Measurements from ENCODE around the gene FNDC3B. TPM values are rescaled to one million over a fixed set of nuclear protein-coding genes. Genes with fewer than 3 reads are reported as not detected.

The FNDC3B gene
- total and polyA plus RNA-seq, 2 donors (not counting 3 experiments of a cell fraction or from before 2014, with no cell fraction given), result 91.6 to 295 TPM

- no peak overlapping the region for H3K4me2 ChIP-seq (ENCODE audit: insufficient read depth, low read length)
- POLR2A ChIA-PET, result no interaction called here
- no peak overlapping the region for H2AFZ ChIP-seq (ENCODE audit: low read depth, low read length)
- peaks cover 21 to 37% of the 10 kb centered on the region in 2 experiments for H3K36me3 ChIP-seq (ENCODE audit: control insufficient read depth in 2 of 2, extremely low read depth in 1 of 2, insufficient read depth in 2 of 2, low read length in 2 of 2)
- H3K79me2 ChIP-seq (ENCODE audit: control insufficient read depth, insufficient read depth, low read length), result peaks cover 11% of the 10 kb centered on the region
- no peak for DNase-seq (ENCODE audit: low read depth, low spot score)
- dilution Hi-C loops (cut with MboI; ENCODE audit: extremely low pct_ligation_motif_present, low sequenced_read_pairs) (no loop called here), intact Hi-C loops (cut with micrococcal nuclease) (no loop called here)
- no peak for FAIRE-seq
- peaks cover 21% of the 10 kb centered on the region for H3K4me1 ChIP-seq (ENCODE audit: control insufficient read depth, extremely low read depth, insufficient read depth, low read length)
- H3K4me3 ChIP-seq (replicated peaks in 1 of 3; ENCODE audit: insufficient read depth in 1 of 3, low read depth in 1 of 3, low read length in 3 of 3), result no peak overlapping the region
- no peaks in the 10 kb centered on the region for H3K9me1 ChIP-seq (replicated peaks; ENCODE audit: control insufficient read depth, extremely low read depth, insufficient read depth, low read length)
- H3K27me3 ChIP-seq (ENCODE audit: control insufficient read depth in 2 of 2, insufficient read depth in 2 of 2, low read length in 2 of 2), result no peaks in the 10 kb centered on the region
- H3K9me3 ChIP-seq (replicated peaks; ENCODE audit: control insufficient read depth, insufficient read depth, low read length), result no peaks in the 10 kb centered on the region
- CTCF ChIA-PET, result interaction anchor here (0.9 kb wide), 1 partner anchor 16 kb away, joined by 3 read pairs; no protein-coding TSS in a partner anchor
- H3K27ac ChIP-seq (ENCODE audit: insufficient read depth, low read depth, low read length), result no peak overlapping the region
- H3K9ac ChIP-seq (replicated peaks; ENCODE audit: extremely low read depth, insufficient read depth, low read length), result no peak overlapping the region
- no peak for TF ChIP-seq JUN (IDR thresholded peaks at IDR 0.05; ENCODE audit: borderline replicate concordance, insufficient read depth, insufficient read length, low read depth)
- no peak for TF ChIP-seq POLR2AphosphoS5 (IDR thresholded peaks at IDR 0.05; ENCODE audit: insufficient read depth, low read depth, low read length)
- no peak for TF ChIP-seq POLR2A (IDR thresholded peaks at IDR 0.05; ENCODE audit: low read depth, low read length)
- TF ChIP-seq GATA2 (IDR thresholded peaks at IDR 0.05; ENCODE audit: insufficient read depth, insufficient read length, low read depth, low read length), result no peak
- TF ChIP-seq FOS (IDR thresholded peaks at IDR 0.05; ENCODE audit: borderline replicate concordance, insufficient read depth, low read length), result no peak
- no peak for TF ChIP-seq MYC (IDR thresholded peaks at IDR 0.05; ENCODE audit: low read depth, low read length)
- no peak for TF ChIP-seq EZH2 (IDR thresholded peaks at IDR 0.05; ENCODE audit: borderline replicate concordance, low read depth, low read length, severe bottlenecking)
- TF ChIP-seq, protein P1, sequence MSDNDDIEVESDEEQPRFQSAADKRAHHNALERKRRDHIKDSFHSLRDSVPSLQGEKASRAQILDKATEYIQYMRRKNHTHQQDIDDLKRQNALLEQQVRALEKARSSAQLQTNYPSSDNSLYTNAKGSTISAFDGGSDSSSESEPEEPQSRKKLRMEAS (IDR thresholded peaks at IDR 0.05; ENCODE audit: insufficient read depth, insufficient read length), result no peak
- no peak for TF ChIP-seq CTCF (IDR thresholded peaks at IDR 0.05; ENCODE audit: extremely low read depth in 1 of 2, insufficient read depth in 1 of 2, low read depth in 1 of 2, low read length in 2 of 2)
- H4K20me1 ChIP-seq (replicated peaks; ENCODE audit: control insufficient read depth, extremely low read depth, insufficient read depth, low read length), result no peaks in the 10 kb centered on the region
- BruUV-seq (replicated peaks), result no TSS peak
These were observed 262.8 kb downstream of the FNDC3B start for GRCh38 chr3:172302203-172302602.
